ENCODE measurements around the gene CDC42BPA. TPM values are rescaled to one million over a fixed set of nuclear protein-coding genes. Genes with fewer than 3 reads are reported as not detected.

CDC42BPA gene
- total RNA-seq, 1 experiment from 2014 or later: 102 TPM

DNA sequence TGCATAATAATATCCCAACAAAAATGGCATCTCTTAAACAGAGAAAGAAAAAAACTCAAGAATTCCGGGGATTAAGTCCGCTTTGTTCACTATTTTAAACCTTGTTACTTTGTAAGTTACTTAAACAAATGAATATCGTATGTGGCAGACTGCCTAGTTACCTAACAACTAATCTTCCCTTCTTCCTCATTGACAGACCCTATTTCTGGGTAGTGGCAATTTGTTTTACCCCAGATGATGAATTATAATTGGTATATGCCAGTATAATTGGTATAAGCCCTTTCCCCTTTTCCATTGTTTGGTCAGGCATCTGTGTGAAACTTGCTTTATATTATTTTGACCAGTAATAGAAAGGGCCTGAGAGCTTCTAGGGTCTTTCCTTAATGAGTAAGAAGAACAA lies 52.4 kb downstream of the CDC42BPA start:
- CTCF ChIA-PET: interaction anchor here (0.5 to 1.5 kb wide), 3 partner anchors 15 to 160 kb away, joined by 3 to 4 read pairs (median 3); no protein-coding TSS in a partner anchor
- no peak for DNase-seq (ENCODE audit: unreplicated experiment)
- POLR2A ChIA-PET: interaction anchor here (0.6 to 2.1 kb wide), 4 partner anchors 9 to 112 kb away, joined by 3 to 6 read pairs (median 4); no protein-coding TSS in a partner anchor
- BruUV-seq (replicated peaks): no TSS peak
- TF ChIP-seq CTCF (IDR thresholded peaks at IDR 0.05; ENCODE audit: unreplicated experiment): no peak
- Mint-ChIP-seq H3K4me1 (ENCODE audit: insufficient read depth, unreplicated experiment) (peaks cover 27% of the 10 kb centered on the region), H3K9me3 (ENCODE audit: unreplicated experiment) (no peaks in the 10 kb centered on the region), H3K27ac (ENCODE audit: low read depth, unreplicated experiment) (no peak overlapping the region), H3K27me3 (ENCODE audit: insufficient read depth, unreplicated experiment) (no peaks in the 10 kb centered on the region), H3K4me3 (ENCODE audit: unreplicated experiment) (no peak overlapping the region), H3K36me3 (ENCODE audit: insufficient read depth, unreplicated experiment) (no peaks in the 10 kb centered on the region)
- intact Hi-C loops (cut with micrococcal nuclease): no loop called here

DNA sequence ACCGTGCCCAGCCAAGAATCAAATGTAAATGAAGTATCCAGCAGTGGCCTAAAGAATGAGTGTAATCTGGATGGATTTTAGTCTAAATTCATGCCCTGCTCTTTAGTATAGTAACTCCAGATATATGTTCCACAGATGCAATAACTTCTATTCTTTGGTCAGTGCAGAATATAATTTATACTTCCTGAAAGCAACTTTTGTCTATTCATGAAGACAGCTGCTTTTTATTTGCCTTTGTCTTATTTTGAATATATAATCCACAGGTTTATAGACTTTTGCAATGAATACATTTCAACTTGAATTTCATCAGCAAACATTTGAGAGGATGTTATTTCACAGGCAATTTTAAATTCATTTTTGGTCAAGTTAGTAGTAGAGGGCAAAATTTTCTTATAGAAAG lies 54.4 kb downstream of the CDC42BPA start:
- Mint-ChIP-seq H3K4me3 (ENCODE audit: unreplicated experiment) (no peak overlapping the region), H3K27me3 (ENCODE audit: insufficient read depth, unreplicated experiment) (no peaks in the 10 kb centered on the region), H3K9me3 (ENCODE audit: unreplicated experiment) (no peaks in the 10 kb centered on the region), H3K4me1 (ENCODE audit: insufficient read depth, unreplicated experiment) (peaks cover 20% of the 10 kb centered on the region), H3K27ac (ENCODE audit: low read depth, unreplicated experiment) (no peak overlapping the region), H3K36me3 (ENCODE audit: insufficient read depth, unreplicated experiment) (no peaks in the 10 kb centered on the region)
- intact Hi-C loops (cut with micrococcal nuclease): no loop called here
- CTCF ChIA-PET: interaction anchor here (0.6 kb wide), 1 partner anchor 17 kb away, joined by 3 read pairs; no protein-coding TSS in a partner anchor
- TF ChIP-seq CTCF (IDR thresholded peaks at IDR 0.05; ENCODE audit: unreplicated experiment): no peak
- BruUV-seq (replicated peaks): no TSS peak
- DNase-seq (ENCODE audit: unreplicated experiment): no peak
- POLR2A ChIA-PET: interaction anchor here (0.8 to 1.7 kb wide), 5 partner anchors 10 to 48 kb away, joined by 3 to 4 read pairs (median 4); no protein-coding TSS in a partner anchor

DNA sequence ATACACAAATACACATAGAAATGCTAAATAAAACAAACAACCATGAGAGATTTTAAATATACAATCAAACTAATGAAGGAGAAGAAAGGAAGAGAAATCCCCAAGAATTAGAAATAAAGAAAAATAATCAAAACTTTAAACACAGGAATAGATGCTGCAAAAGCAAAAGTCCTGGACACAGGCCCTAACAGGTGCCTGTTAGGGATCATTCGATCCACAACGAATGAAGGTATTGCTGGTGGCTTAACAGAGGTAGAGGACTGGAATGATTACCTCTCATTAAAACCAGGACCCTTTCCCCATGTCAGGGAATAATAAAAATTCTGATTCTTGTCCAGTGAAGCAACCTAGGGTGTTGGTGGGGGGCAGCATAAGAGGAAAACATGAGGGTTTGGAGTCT lies 56.8 kb downstream of the CDC42BPA start:
- intact Hi-C loops (cut with micrococcal nuclease): no loop called here
- Mint-ChIP-seq H3K4me1 (ENCODE audit: insufficient read depth, unreplicated experiment) (peaks cover 16% of the 10 kb centered on the region), H3K27ac (ENCODE audit: low read depth, unreplicated experiment) (peak overlapping the region; percentile 6), H3K27me3 (ENCODE audit: insufficient read depth, unreplicated experiment) (no peaks in the 10 kb centered on the region), H3K4me3 (ENCODE audit: unreplicated experiment) (no peak overlapping the region), H3K36me3 (ENCODE audit: insufficient read depth, unreplicated experiment) (peaks cover 6% of the 10 kb centered on the region), H3K9me3 (ENCODE audit: unreplicated experiment) (no peaks in the 10 kb centered on the region)
- DNase-seq (ENCODE audit: unreplicated experiment): no peak
- BruUV-seq (replicated peaks): no TSS peak
- CTCF ChIA-PET: no interaction called here
- POLR2A ChIA-PET: interaction anchor here (1.4 kb wide), 1 partner anchor 33 kb away, joined by 3 read pairs; no protein-coding TSS in a partner anchor
- no peak for TF ChIP-seq CTCF (IDR thresholded peaks at IDR 0.05; ENCODE audit: unreplicated experiment)

DNA sequence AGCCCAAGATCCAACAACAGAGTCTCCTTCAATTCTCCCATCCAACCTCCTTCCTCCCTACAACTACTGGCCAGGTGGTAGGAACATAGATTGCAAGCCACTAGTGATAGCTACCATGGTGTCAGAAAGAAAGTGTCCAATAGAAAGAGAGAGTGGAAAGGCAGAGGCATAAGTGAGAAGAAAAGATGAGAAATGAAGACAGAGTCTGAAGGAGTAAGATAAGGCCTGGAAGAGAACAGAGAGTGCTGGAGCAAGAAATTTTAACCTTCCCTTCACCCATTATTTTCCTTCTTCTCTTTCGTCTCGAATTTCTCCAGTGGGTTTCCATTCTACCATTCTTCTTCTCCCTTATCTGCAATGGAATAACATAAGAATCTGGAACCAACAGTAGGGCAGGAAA lies 57.9 kb downstream of the CDC42BPA start:
- intact Hi-C loops (cut with micrococcal nuclease): no loop called here
- H3K36me3 Mint-ChIP-seq (ENCODE audit: insufficient read depth, unreplicated experiment): peaks cover 6% of the 10 kb centered on the region
- ChIA-PET CTCF (interaction anchor here (0.6 kb wide), 1 partner anchor 94 kb away, joined by 3 read pairs; no protein-coding TSS in a partner anchor), POLR2A (no interaction called here)
- BruUV-seq (replicated peaks): no TSS peak
- peaks cover 21% of the 10 kb centered on the region for H3K4me1 Mint-ChIP-seq (ENCODE audit: insufficient read depth, unreplicated experiment)
- no peaks in the 10 kb centered on the region for H3K27me3 Mint-ChIP-seq (ENCODE audit: insufficient read depth, unreplicated experiment)
- no peak for TF ChIP-seq CTCF (IDR thresholded peaks at IDR 0.05; ENCODE audit: unreplicated experiment)
- no peak for DNase-seq (ENCODE audit: unreplicated experiment)
- no peak overlapping the region for H3K27ac Mint-ChIP-seq (ENCODE audit: low read depth, unreplicated experiment)
- H3K4me3 Mint-ChIP-seq (ENCODE audit: unreplicated experiment): no peak overlapping the region
- no peaks in the 10 kb centered on the region for H3K9me3 Mint-ChIP-seq (ENCODE audit: unreplicated experiment)
